ENCODE results near the gene CIPC.

GRCh38 chr14:77114609-77115008 lies 16.6 kb downstream of the CIPC start:
- no peak for TF ChIP-seq CTCF (IDR thresholded peaks at IDR 0.05)
- no peak for TF ChIP-seq EZH2 (IDR thresholded peaks at IDR 0.05)

Data from neural progenitor cell (in vitro differentiated cells).